22Rv1 (cell line): ENCODE results near the gene EEA1.

Experiments
- CTCF ChIP-seq: fragments of 450-650 bp; IDR thresholded peaks from 2 replicates; pipeline ENCODE4 v1.5.1; 2017; ENCODE audit warnings: mild to moderate bottlenecking
- ZFX ChIP-seq: fragments of 450-650 bp; IDR thresholded peaks from 2 replicates; pipeline ENCODE4 v1.6.1; 2017; ENCODE audit warnings: antibody characterized with exemption, borderline replicate concordance

- TF ChIP-seq CTCF (no peak), ZFX (no peak)
Observed at GRCh38 chr12:92950011-92950410, 20.9 kb upstream of the EEA1 start.
